HG03439 (cell line): Measurements from ENCODE around the gene MTHFD2L.
"Not testable (repeated sequence)": the region's sequence is repeated elsewhere in the genome, so short reads cannot be mapped to it uniquely, and the experiment has no call there.

Experiments
- ATAC-seq: cut with Tn5 transposase; IDR thresholded peaks from one replicate; pipeline ENCODE4 v1.9.1; 2021; ENCODE audit warnings: mild to moderate bottlenecking, moderate library complexity; ENCODE audit not compliant: unreplicated experiment

The MTHFD2L gene

DNA sequence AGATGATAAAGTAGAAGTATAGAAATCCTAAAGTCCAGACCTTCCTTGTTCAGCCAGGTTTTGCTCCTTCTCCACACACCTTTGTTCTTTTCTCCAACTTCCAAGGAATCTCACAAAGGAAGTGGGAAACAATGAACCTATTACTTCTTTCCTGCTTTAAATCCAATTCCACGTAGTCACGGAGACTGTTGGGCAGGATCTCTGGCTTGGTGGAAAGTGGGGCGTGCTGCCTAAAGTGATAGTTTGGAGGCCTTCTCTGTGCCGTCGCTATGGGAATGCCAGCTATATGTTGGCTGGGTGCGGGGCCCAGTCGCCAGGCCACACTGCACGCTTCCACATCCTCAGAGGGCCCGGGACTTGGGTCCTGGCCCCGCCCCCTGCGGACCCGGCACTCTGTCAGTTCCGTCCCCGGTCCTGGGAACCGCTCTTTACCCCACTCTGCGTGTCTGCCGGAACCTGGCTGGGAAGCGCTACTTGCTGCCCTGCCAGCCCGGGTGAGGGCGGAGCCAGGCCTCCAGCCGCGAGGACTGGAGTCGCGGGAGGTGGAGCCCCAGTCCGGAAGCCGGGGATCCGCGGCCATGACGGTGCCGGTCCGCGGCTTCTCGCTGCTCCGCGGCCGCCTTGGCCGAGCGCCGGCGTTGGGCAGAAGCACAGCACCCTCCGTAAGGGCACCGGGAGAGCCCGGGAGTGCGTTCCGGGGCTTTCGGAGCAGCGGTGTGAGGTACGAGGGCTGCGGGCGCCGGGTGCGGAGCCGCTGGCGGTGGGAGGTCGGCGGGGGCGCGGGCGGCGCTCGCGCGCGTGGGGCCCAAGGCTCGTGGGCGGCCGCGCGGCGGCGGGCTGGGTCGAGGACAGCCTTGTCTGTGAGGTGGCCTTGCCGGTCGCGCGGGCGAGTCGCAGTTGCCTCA is at the start of gene MTHFD2L:
Gene MTHFD2L, plus strand, starts transcription at position 558 of the 905 bp plus-strand sequence. Its CDS starts 21 bp downstream, at position 579.
- peak; percentile 98 for ATAC-seq

DNA sequence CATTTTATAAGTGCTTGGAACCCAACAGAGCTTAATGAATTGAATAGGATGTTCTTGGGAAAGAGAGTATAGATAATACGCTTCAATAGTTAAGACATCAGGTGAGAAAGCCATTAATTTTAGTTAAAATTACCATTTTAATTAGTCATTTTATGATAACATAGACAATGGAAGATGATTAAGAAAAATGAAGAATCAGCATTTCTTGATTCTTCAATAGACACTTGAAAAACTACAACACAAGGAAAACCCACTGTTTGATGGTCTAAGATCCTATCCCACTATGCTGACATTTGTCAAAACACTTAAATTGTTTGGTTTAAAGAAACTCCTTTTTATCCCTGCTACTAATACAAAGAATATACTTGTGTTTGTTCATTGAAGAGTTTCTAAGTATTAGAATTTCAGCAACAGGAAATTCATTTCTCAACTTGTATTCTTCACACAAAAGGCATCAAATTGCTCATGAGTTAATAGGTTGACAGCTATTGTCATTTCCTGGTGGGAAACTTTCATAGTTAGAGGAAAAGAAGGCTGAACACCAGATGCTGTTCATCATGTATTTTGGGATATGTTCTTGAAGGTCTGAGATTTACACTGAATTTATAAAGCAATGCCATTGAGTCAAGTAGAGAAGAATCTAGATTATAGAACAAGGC is 49.3 kb upstream of the MTHFD2L start:
- ATAC-seq, result no peak

DNA sequence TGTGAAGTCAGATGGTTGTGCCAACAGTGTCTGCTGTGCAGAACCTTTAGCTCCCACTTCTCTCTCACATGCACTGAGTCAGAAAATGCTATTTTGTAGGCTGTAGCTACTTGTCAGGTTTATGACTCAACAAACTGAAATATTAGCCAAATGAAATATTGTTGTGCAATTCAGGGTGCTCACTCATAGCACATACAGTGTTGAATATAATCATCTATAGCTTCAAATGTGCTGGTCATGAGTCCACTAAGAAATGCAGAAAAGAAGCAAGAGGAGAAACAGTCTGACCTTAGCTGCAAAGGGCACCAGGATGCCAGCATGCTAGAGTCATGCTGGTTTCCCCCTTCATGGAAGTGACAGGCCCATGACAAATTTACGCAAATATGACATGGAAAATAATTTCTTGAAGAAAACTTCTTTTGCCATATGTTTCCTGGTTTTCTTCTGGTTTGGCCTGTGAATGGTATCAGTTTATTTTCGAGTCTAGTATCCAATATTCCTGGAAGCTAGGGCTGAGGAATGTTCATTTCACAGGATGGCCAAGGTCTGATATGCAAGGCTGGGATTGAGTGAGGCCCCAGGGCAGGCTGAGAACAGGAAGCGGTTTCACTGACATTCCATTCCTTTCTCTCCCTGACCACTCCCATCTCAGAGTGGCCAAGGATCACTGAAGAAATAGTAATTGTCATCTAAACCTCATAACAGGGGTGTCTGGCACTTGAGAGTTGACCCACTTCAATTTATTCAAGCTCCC is 48.6 kb upstream of the MTHFD2L start:
- ATAC-seq, result no peak

DNA sequence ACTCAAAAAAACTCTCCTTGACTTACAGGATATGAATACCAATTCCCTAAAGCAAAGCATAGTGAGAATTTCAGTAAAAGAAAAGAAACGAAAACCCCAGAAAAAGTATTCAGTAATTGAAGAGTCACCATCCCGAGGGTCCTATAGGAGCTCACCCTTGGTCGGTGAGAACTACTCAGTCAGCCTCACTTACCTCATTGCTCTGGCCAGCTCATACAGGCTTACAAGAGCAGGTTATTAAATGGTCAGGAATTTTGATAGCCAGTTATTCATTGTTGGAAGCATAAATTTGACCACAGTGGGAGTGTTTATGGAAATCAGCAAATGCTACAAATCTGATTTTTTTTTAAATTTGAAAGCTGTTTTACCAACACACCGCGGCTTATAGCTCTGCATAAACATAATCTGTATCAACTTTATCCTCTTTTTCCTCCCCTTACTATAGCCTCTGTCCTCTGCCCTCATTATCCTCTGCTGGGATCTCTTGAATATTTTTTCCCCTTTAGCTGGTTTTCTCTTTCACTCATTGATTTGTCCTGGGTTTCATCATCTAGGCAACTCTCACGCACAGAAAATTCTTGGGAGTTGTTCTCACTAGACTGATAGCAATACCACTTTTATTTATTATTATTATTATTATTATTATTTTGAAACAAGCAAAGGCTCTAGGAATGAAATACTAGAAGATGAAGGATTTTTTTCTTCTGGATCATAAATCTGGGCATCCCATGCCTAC is 47.9 kb upstream of the MTHFD2L start:
- no peak for ATAC-seq

DNA sequence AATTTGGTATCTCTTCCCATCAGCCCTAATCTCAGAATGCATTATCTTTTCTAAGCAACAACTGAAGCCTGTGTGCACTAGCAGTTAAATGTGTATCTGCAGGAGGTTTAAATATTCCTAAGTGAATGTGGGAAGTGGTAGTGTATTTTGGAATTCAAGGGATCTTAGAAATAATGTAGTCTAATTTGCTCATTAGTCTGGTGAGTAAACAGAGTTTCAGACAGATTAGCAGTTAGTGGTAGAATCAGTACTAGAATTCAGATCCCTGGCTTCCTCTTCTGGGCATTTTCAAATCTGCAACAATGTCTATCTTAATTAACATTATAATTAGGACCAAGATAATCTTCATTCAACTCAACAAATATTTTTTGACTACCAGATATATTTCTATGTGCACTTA is 47.2 kb upstream of the MTHFD2L start:
- ATAC-seq, result no peak

DNA sequence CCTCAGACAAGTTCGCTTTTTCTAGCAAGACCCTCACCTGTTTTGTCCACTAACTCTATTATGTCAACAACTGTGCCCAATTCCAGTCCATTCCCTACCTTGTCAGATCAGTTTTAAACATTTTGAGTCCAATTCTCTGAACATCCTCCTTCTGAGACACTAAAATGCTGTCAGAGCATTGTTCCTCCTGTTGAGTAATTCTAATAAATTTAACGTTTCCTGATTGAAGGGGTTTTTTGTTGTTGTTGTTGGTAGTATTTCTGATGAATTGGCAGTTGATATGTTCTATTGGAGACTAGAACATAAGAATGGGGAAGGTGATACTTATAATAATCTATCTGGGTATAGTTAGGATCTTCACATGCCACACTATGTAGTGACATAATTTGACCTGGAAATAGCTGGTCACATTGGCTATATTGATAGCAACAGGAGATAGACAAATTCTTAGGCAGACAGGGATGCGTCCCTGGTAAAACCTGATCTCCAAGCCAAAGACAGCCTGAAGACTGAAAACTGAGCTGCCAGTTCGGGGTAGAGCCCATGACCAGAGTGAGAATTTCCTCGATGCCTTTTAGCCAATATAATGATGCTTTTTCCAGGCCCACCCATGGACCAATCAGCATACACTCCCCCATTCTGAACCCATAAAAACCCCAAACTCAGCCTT is 46.5 kb upstream of the MTHFD2L start:
- no peak for ATAC-seq

DNA sequence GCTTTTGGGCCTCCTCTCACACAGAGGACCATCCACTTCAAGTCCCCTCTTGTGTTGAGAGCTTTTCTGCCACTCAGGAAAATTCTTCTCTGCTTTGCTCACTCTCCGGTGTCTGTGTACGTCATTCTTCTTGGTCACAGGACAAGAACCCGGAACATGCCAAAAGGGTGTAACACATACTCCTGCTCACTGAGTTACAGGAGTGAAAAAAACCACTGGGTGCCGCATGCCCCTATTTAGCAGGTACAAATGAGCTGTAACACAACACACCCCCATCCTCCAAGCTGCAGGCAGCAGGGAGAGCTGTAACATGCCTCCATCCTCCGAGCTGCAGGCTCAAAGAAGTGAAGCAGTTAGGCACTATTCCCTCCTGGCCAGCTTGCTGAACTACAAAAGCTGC is 45.9 kb upstream of the MTHFD2L start:
- ATAC-seq, result no peak

DNA sequence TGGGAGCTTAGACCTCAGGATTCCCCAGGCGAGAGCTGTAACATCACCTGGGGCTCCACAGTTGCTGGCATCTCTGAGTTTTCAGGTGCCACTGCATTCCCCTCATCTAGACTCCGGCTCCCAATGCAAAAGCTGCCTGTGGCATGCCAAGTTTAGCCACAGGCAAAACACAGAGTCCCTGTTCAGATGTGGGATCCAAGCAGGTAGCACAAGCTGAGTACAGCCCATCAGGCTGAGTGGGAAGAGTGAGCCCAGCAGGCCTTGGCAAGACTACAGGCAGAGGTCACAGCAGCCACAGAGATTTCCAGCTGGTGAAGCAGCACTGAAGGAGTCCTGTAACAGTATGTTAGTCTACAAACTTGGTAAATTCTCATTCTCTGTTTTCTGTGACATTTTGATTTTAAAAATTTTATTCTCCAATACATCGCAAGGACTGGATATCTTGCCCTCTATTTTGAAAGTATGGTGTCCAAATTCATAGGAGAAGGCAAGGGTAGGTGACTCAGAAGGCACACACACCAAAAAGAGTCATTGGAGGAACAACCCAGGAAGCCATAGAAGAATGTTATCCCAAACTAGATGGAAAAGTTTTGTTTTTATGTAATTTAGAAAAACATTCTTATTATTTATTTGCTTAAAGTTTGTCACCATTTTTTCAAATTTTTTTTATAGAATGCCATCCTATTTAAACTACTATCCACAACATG is 45.4 kb upstream of the MTHFD2L start:
- no peak for ATAC-seq

DNA sequence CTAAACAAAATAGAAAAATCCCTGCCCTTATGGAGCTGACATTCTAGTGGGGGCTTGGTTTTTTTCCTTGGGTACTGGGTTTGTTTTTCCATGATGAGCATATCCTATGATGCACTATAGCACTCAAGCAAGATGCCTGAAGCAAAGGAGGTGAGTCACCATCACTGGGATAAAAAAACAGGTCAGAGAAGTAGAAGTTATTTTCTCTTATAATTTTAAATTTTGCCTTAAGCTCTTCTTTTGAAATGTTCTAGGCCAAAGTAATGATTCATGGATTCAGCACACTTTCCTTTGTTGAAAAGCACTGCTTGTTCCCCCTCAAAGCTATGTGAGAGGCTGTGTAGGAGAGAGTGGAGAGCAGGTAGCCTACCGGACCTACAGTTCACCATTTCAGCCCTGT is 43.7 kb upstream of the MTHFD2L start:
- ATAC-seq, result no peak

DNA sequence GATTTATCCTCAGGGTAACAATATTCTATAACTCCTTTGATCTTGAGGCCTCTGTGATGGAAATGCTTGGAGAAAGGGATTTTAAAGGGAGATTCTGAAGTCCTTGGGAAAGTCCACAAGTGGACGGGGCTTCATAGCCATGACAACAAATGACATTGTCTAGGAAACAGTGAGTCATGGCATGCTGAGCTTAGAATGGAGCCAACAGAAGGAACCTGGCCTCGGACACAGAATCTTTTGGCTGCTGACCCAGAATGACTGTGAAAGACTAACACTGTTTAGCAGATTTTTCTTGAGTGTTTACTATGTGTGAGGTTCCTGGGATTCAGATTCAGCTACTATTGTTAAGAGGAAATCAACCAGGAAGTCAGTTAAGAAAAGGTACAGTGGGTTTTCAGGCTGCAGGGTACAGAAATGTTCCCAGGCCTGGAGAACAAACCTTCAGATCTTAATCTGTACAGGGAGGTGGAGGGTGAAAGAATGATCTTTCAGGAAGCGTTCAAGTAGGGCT is 40.8 kb upstream of the MTHFD2L start:
- ATAC-seq, result no peak

DNA sequence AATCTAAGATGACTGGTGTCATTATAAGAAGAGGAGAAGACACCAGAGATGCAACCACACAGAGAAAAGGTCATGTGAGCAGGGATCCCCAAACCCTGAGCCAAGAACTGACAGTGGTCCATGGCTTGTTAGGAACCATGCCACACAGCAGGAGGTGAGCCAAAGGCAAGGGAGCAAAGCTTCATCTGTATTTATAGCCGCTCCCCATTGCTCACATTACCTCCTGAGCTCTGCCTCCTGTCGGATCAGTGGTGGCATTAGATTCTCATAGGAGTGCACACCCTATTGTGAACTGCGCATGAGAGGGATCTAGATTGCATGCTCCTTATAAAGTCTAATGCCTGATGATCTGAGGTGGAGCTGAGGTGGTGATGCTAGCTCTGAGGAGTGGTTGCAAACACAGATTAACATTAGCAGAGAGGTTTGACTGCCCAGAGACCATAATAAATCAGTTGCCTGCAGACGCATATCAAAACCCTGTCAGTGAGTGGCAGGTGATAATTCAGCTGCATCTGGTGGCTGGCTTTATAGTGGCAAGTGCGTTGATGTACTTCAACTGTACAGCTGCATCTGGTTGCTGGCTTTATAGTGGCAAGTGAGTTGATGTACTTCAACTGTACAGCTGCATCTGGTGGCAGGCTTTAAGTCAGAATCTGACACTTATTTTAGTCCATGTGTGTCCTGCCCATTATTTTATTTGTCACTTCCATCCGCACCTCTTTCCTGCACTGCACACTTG is 39.1 kb upstream of the MTHFD2L start:
- no peak for ATAC-seq

DNA sequence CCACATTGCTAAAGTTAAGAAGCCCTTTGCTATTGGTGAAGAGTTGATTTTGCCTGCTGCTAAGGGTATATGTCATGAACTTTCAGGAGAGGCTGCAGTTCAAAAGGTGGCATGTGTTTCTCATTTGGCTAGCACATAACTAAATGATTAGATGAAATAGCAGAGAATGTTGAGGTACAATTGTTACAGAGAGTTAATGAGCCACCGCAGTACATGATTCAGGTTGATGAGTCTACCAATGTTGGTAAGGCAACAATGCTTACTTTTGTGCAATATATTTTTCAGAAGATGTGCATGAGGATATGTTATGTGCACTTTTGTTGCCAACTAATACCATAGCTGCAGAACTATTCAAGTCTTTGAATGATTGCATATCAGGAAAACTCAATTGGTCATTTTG is 37.8 kb upstream of the MTHFD2L start:
- ATAC-seq, result no peak

DNA sequence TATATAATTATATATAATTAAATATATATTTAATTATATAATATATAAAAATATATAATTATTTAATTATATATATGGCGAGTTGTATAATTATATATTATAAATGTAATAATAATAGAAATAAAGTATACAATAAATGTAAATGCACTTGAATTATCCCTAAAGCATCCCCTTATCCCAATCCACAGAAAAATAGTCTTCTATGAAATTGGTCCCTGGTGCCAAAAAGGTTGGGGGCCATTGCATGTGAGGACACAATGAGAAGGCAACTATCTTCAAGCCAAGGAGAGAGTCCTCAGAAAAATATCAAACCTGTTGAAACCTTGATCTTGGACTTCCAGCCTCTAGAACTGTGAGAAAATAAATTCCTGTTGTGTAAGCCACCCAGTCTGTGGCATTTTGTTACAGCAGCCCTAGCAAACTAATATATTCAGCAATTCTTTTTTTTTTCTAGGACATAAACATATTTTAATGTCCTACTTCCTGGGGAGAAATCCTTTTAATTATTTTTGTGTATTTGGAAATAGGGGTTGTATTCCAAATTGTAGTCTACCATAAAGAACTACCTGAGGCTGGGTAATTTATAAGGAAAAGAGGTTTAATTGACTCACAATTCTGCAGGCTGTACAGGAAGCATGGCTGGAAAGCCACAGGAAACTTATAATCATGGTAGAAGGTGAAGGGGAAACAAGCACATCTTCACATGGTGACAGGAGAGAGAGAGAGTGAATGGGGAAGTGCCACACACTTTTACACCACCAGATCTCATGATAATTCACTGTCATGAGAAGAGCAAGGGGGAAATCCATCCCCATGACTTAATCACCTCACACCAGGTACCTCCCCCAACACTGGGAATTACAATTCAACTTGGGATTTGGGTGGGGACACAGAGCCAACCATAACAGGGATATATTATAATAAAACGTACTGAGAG is 36.0 kb upstream of the MTHFD2L start:
- no peak for ATAC-seq

DNA sequence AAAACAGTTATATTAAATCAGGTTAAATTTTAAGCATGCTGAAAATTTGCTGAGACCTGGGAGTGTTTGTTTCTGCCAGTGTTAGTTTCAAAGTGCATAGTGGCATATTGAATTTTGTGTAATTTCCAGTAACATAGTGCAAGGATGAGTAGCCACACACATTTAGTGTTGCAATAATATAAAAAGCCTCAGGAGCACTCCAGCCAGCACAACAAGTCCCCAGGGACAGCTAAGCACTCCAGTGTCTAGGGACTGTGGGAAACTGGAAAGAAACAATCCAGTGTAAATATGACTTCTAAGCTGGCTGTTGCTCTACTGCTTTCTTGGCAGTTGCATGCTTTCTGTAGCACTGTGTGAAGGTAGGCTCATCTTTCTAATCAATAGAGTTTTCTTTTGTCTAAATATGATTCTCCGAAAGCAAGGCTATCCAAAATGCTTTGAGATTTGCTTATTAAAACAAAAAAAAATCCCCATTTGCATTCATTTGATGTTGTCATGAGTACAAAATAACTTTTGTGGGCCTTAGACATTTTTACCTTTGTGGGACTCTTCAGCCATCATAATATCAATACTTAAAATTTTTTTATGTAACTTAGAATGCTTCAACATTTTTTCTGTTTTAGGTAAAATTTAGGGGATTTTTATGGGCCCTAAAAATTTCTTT is 34.7 kb upstream of the MTHFD2L start:
- no peak for ATAC-seq

DNA sequence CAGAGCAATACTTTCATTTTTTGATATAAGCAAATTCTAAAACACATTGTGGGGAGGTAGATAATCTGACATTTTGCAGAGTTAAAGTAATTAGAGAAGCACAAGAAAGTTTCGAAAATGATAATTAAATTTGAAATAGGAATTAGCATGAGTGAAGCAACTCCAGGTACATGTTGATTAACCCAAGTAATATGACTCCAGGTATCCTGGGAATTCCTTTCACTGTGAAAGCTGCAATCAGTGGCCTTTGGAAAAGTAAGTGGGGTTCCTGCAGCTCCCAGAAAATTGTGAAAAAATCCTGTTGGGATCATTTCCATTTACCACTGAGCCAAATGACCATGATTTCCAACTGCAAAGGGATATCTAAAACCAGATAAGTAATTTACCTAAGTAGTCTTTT is 32.9 kb upstream of the MTHFD2L start:
- ATAC-seq, result no peak

DNA sequence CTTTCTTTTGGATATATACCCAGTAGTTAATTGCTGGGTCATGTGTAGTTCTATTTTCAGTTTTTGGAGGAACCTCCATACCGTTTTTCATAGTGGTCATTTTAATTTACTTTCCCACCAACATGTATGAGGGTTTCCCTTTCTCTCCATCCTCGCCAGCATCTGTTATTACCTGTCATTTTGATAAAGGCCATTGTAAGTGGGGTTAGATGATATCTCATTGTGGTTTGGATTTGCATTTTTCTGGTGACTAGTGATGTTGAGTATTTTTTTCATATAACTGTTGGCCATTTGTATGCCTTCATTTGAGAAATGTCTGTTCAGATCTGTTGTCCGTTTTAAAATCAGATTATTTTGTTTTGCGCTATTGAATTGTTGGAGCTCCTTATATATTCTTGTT is 30.2 kb upstream of the MTHFD2L start:
- ATAC-seq, result no peak

DNA sequence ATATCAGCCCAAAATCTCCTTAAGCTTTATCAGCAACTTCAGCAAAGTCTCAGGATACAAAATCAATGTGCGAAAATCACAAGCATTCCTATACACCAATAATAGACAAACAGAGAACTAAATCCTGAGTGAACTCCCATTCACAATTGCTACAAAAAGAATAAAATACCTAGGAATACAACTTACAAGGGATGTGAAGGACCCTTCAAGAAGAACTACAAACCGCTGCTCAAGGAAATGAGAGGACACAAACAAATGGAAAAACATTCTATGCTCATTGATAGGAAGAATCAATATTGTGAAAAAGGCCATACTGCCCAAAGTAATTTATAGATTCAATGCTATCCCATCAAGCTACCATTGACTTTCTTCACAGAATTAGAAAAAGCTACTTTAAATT is 27.1 kb upstream of the MTHFD2L start:
- not testable (repeated sequence) for ATAC-seq
